Choroid plexus epithelial cell (primary cell): ENCODE results near the gene SSTR3.
A peak's percentile ranks its signal among the peaks of the same experiment; 100 is the strongest.

Experiments used
- DNase-seq: peaks from one replicate; pipeline ENCODE4 v3.0.0-alpha.2; 2010; ENCODE audit warnings: low read depth
- H3K4me3 ChIP-seq: 2 replicates; pipeline ENCODE4 v1.5.1; 2011; ENCODE audit warnings: low read depth, mild to moderate bottlenecking, control low read depth, low read length, moderate library complexity
- CTCF ChIP-seq: conservative IDR thresholded peaks from 2 replicates; pipeline ENCODE4 v1.5.1; 2011; ENCODE audit warnings: low read depth, mild to moderate bottlenecking, control low read depth, inconsistent platforms, low read length, moderate library complexity

Gene SSTR3

GRCh38 chr22:37224757-37225420, 12.6 kb upstream of the SSTR3 start:
- no peak for DNase-seq
- no peak for TF ChIP-seq CTCF
- H3K4me3 ChIP-seq = no peak overlapping the region

- H3K4me3 ChIP-seq = no peak overlapping the region
- DNase-seq = no peak
- TF ChIP-seq CTCF = no peak
These were observed 11.8 kb upstream of the SSTR3 start for GRCh38 chr22:37223965-37224551.

- no peak for TF ChIP-seq CTCF
- DNase-seq = no peak
- H3K4me3 ChIP-seq = no peak overlapping the region
These were observed 10.2 kb upstream of the SSTR3 start for GRCh38 chr22:37222440-37222971.

- no peak overlapping the region for H3K4me3 ChIP-seq
- peak; percentile 19 for TF ChIP-seq CTCF
- no peak for DNase-seq
These were observed 9.4 kb upstream of the SSTR3 start for GRCh38 chr22:37221424-37222333.

GRCh38 chr22:37220543-37220981, 8.3 kb upstream of the SSTR3 start:
- DNase-seq = no peak
- TF ChIP-seq CTCF = no peak
- H3K4me3 ChIP-seq = no peak overlapping the region

- H3K4me3 ChIP-seq = no peak overlapping the region
- DNase-seq = no peak
- TF ChIP-seq CTCF = no peak
These were observed 7.3 kb upstream of the SSTR3 start for GRCh38 chr22:37219533-37219932.
